ENCODE measurements around the gene TNS4.
A peak's percentile ranks its signal among the peaks of the same experiment; 100 is the strongest.

Gene TNS4

GRCh38 chr17:40480501-40481003 is 20.9 kb downstream of the TNS4 start:
- peak; percentile 69 for DNase-seq (ENCODE audit: extremely low read depth, insufficient read length)
- TF ChIP-seq CTCF (IDR thresholded peaks at IDR 0.05; ENCODE audit: insufficient read depth, low read length, poor library complexity, severe bottlenecking): no peak
- Histone ChIP-seq H3K36me3 (ENCODE audit: control insufficient read depth, insufficient read depth, low read length) (no peaks in the 10 kb centered on the region), H3K4me3 (replicated peaks; ENCODE audit: low read depth, low read length) (no peak overlapping the region), H3K27me3 (replicated peaks; ENCODE audit: control insufficient read depth, insufficient read depth, low read length) (no peaks in the 10 kb centered on the region; the same call in 1 of the 2 replicates)

GRCh38 chr17:40479754-40480480 is 21.5 kb downstream of the TNS4 start:
- H3K36me3 ChIP-seq (ENCODE audit: control insufficient read depth, insufficient read depth, low read length): no peaks in the 10 kb centered on the region
- no peak for TF ChIP-seq CTCF (IDR thresholded peaks at IDR 0.05; ENCODE audit: insufficient read depth, low read length, poor library complexity, severe bottlenecking)
- no peak for DNase-seq (ENCODE audit: extremely low read depth, insufficient read length)
- no peak overlapping the region for H3K4me3 ChIP-seq (replicated peaks; ENCODE audit: low read depth, low read length)
- no peaks in the 10 kb centered on the region; the same call in 1 of the 2 replicates for H3K27me3 ChIP-seq (replicated peaks; ENCODE audit: control insufficient read depth, insufficient read depth, low read length)

- Histone ChIP-seq H3K27me3 (replicated peaks; ENCODE audit: control insufficient read depth, insufficient read depth, low read length) (no peaks in the 10 kb centered on the region; the same call in 1 of the 2 replicates), H3K4me3 (replicated peaks; ENCODE audit: low read depth, low read length) (no peak overlapping the region), H3K36me3 (ENCODE audit: control insufficient read depth, insufficient read depth, low read length) (no peaks in the 10 kb centered on the region)
- no peak for TF ChIP-seq CTCF (IDR thresholded peaks at IDR 0.05; ENCODE audit: insufficient read depth, low read length, poor library complexity, severe bottlenecking)
- DNase-seq (ENCODE audit: extremely low read depth, insufficient read length): no peak
Measured at GRCh38 chr17:40478486-40478885, 22.9 kb downstream of the TNS4 start.

- no peaks in the 10 kb centered on the region for H3K36me3 ChIP-seq (ENCODE audit: control insufficient read depth, insufficient read depth, low read length)
- DNase-seq (ENCODE audit: extremely low read depth, insufficient read length): no peak
- no peak for TF ChIP-seq CTCF (IDR thresholded peaks at IDR 0.05; ENCODE audit: insufficient read depth, low read length, poor library complexity, severe bottlenecking)
- no peaks in the 10 kb centered on the region; the same call in 1 of the 2 replicates for H3K27me3 ChIP-seq (replicated peaks; ENCODE audit: control insufficient read depth, insufficient read depth, low read length)
- H3K4me3 ChIP-seq (replicated peaks; ENCODE audit: low read depth, low read length): no peak overlapping the region
Measured at GRCh38 chr17:40477796-40478195, 23.6 kb downstream of the TNS4 start.

GRCh38 chr17:40475234-40475908 is 26.1 kb downstream of the TNS4 start:
- H3K36me3 ChIP-seq (ENCODE audit: control insufficient read depth, insufficient read depth, low read length): no peaks in the 10 kb centered on the region
- H3K4me3 ChIP-seq (replicated peaks; ENCODE audit: low read depth, low read length): no peak overlapping the region
- TF ChIP-seq CTCF (IDR thresholded peaks at IDR 0.05; ENCODE audit: insufficient read depth, low read length, poor library complexity, severe bottlenecking): no peak
- no peak for DNase-seq (ENCODE audit: extremely low read depth, insufficient read length)
- H3K27me3 ChIP-seq (replicated peaks; ENCODE audit: control insufficient read depth, insufficient read depth, low read length): no peaks in the 10 kb centered on the region; the same call in 1 of the 2 replicates

Data from GM06990 (cell line).